Measurements from ENCODE around the gene MIDN.

- TF ChIP-seq, protein P1, sequence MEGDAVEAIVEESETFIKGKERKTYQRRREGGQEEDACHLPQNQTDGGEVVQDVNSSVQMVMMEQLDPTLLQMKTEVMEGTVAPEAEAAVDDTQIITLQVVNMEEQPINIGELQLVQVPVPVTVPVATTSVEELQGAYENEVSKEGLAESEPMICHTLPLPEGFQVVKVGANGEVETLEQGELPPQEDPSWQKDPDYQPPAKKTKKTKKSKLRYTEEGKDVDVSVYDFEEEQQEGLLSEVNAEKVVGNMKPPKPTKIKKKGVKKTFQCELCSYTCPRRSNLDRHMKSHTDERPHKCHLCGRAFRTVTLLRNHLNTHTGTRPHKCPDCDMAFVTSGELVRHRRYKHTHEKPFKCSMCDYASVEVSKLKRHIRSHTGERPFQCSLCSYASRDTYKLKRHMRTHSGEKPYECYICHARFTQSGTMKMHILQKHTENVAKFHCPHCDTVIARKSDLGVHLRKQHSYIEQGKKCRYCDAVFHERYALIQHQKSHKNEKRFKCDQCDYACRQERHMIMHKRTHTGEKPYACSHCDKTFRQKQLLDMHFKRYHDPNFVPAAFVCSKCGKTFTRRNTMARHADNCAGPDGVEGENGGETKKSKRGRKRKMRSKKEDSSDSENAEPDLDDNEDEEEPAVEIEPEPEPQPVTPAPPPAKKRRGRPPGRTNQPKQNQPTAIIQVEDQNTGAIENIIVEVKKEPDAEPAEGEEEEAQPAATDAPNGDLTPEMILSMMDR (IDR thresholded peaks at IDR 0.05; ENCODE audit: poor library complexity, severe bottlenecking), result no peak
- no peak for TF ChIP-seq RAD21 (conservative IDR thresholded peaks at IDR 0.05)
- no peak for TF ChIP-seq TAF1 (IDR thresholded peaks at IDR 0.05; ENCODE audit: low read depth)
- TF ChIP-seq EZH2 (IDR thresholded peaks at IDR 0.05; ENCODE audit: borderline replicate concordance, insufficient read depth, low read length, poor library complexity, severe bottlenecking), result no peak
- no peak for TF ChIP-seq EP300 (conservative IDR thresholded peaks at IDR 0.05; ENCODE audit: poor library complexity, severe bottlenecking)
- TF ChIP-seq SMC3 (conservative IDR thresholded peaks at IDR 0.05; ENCODE audit: poor library complexity), result no peak
- no peak for TF ChIP-seq POLR2AphosphoS5 (IDR thresholded peaks at IDR 0.05)
Observed at GRCh38 chr19:1288226-1288612, 39.8 kb downstream of the MIDN start.
